Esophagus muscularis mucosa (tissue), 4 donors: ENCODE measurements around the gene FOXK1.

Experiments
- CTCF ChIP-seq, 3 experiments: fragments of 200-600 bp in 2 of 3; fragments of 450-650 bp in 1 of 3; sonication (generic) in 2 of 3; IDR thresholded peaks; one replicate each; pipeline ENCODE4 v1.5.1; 2017 to 2019; ENCODE audit warnings: antibody characterized with exemption in 3 of 3, mild to moderate bottlenecking in 2 of 3, moderate library complexity in 1 of 3
- EP300 ChIP-seq: sonication (generic); formaldehyde crosslinking; IDR thresholded peaks from one replicate; pipeline ENCODE4 v1.6.1; 2017; ENCODE audit warnings: antibody characterized with exemption
- POLR2A ChIP-seq: fragments of 450-650 bp; IDR thresholded peaks from one replicate; pipeline ENCODE4 v1.6.1; 2017; ENCODE audit warnings: antibody characterized with exemption, moderate library complexity, mild to moderate bottlenecking, low read depth

GRCh38 chr7:4783762-4784351, 101.8 kb downstream of the FOXK1 start:
- no peak for TF ChIP-seq CTCF (IDR thresholded peaks at IDR 0.05)
- TF ChIP-seq EP300: no peak
- no peak for TF ChIP-seq POLR2A
